Fibroblast of lung (primary cell): ENCODE measurements around the gene KIAA0930.

ENCODE experiments used
- CTCF ChIP-seq, 2 donors: IDR thresholded peaks in 1 of 2; conservative IDR thresholded peaks in 1 of 2; 1 replicate in 1 of 2; 2 replicates in 1 of 2; pipeline ENCODE4 v1.5.1; 2011 to 2012; ENCODE audit warnings: low read length in 2 of 2, control low read depth in 1 of 2, inconsistent platforms in 1 of 2, low read depth in 1 of 2, mild to moderate bottlenecking in 1 of 2
- EZH2 ChIP-seq: IDR thresholded peaks from 2 replicates; pipeline ENCODE4 v1.5.1; 2012; ENCODE audit warnings: low read length, control low read depth, mild to moderate bottlenecking; ENCODE audit errors: missing control alignments

- TF ChIP-seq EZH2 (no peak), CTCF (conservative IDR thresholded peaks at IDR 0.05 in 1 of 2, IDR thresholded peaks at IDR 0.05 in 1 of 2; ENCODE audit: low read depth in 1 of 2, low read length in 2 of 2) (no peak)
Measured at GRCh38 chr22:45142376-45142775, 98.3 kb downstream of the KIAA0930 start.
